Activated CD4-positive, alpha-beta T cell treated with anti-CD3 and anti-CD28 coated beads, Interleukin-2, amount 50 U/mL, for 16 hours (primary cell): ENCODE measurements around the gene C4B.
"Not testable (repeated sequence)": the region's sequence is repeated elsewhere in the genome, so short reads cannot be mapped to it uniquely, and the experiment has no call there.

ENCODE experiments used
- DNase-seq: peaks from one replicate; pipeline ENCODE4 v3.0.0-alpha.2; 2020

Gene C4B

GRCh38 chr6:32014547-32014946, at the start of gene C4B:
TSS of gene C4B (plus strand) at chr6:32014795. CDS start at chr6:32014846, 51 bp downstream.
- not testable (repeated sequence) for DNase-seq

- DNase-seq = no peak
Observed at GRCh38 chr6:31965700-31966099, 48.9 kb upstream of the C4B start.

GRCh38 chr6:31966506-31966905, 48.1 kb upstream of the C4B start:
- DNase-seq = no peak

DNA sequence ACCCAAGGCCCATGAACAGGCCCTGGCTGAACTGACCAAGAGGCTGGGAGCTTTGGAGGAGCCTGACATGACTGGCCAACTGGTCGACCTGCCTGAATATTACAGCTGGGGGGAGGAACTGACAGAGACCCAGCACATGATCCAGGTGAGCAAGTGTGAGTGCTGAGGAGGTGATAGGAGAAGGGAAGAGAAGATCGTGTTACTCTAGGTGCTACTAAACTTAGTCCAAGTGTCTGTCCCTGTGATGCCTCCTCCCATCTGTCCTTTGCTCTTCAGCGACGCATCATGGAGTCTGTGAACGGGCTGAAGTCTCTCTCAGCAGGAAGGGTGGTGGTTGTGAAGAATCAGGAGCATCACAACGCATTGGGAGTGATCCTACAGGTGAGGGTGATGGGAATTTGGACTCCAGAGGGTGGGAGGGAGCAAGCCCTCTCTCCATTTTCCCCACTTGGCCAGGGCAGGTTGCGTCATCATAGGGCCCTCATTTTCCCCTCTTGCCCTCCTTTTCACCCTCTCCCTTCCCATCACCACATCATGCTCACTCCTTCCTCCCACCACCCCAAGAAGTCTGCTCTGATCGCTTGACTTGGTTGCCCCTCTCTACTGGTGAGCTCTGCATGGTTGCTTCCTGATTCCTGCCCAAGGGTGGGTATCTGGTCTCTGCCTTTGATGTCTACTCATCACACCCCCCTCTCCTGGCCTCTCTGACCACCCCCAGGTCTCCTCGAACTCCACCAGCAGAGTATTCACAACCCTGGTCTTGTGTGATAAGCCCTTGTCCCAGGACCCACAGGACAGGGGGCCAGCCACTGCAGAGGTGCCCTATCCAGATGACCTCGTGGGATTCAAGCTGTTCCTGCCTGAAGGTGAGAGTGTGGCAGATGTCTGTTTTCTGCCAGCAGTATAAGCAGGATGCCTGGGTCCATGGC, 47.3 kb upstream of the C4B start:
- DNase-seq = no peak

DNA sequence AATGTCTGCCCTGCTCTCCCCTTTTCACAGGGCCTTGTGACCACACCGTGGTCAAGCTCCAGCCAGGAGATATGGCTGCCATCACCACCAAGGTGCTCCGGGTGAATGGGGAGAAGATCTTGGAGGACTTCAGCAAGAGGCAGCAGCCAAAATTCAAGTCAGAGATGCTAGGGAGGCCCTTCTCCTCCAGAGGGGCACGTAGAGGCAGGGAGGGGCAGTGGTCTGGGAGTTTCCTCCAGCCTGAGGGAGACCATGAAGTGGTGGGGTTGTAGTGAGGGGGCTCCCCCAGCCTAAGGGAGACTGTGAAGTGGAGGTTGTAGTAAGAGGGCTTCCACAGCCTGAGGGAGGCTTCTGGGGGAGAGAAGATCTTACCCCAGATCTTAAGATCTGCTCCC, 46.7 kb upstream of the C4B start:
- no peak for DNase-seq

DNA sequence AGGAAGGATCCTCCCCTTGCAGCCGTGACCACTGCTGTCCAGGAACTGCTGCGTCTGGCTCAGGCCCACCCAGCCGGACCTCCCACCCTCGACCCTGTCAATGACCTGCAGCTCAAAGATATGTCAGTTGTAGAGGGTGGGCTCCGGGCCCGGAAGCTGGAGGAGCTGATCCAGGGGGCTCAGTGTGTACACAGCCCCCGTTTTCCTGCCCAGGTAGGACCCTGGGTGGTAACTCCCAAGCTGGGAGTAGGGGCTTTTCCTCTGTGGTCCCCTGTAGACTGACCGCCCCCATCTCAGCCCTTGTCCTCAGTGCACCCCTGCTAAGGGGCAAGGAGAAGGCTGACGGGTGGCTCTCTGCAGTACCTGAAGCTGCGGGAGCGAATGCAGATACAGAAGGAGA, 46.3 kb upstream of the C4B start:
- DNase-seq = no peak

DNA sequence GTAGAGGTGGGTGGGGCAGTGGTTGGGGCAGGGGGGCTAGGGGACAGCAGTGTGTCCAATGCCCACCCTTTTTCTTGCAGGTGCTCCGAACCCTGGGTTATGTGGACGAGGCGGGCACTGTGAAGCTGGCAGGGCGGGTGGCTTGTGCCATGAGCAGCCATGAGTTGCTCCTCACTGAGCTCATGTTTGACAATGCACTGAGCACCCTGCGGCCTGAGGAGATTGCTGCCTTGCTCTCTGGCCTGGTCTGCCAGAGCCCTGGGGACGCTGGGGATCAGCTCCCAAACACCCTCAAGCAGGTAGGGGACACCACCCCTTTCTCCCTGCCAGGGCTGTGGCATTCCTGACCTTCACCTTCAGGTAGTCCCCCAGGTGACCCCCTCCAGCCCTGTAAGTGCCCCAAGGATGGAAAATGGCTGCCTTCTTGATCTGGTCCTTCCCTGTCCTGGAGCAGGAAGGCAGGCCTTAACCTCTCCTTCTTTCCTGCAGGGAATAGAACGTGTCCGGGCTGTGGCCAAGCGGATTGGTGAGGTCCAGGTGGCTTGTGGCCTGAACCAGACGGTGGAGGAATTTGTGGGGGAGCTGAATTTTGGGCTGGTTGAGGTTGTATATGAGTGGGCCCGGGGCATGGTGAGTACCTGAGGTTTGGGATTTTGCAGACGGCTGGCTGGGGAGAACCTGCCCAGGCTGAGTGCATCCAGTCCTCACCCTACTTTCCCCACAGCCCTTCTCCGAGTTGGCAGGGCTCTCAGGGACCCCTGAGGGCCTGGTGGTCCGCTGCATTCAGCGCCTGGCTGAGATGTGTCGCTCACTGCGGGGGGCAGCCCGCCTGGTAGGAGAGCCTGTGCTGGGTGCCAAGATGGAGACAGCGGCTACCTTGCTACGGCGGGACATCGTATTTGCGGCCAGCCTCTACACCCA, 45.5 kb upstream of the C4B start:
- DNase-seq = no peak

DNA sequence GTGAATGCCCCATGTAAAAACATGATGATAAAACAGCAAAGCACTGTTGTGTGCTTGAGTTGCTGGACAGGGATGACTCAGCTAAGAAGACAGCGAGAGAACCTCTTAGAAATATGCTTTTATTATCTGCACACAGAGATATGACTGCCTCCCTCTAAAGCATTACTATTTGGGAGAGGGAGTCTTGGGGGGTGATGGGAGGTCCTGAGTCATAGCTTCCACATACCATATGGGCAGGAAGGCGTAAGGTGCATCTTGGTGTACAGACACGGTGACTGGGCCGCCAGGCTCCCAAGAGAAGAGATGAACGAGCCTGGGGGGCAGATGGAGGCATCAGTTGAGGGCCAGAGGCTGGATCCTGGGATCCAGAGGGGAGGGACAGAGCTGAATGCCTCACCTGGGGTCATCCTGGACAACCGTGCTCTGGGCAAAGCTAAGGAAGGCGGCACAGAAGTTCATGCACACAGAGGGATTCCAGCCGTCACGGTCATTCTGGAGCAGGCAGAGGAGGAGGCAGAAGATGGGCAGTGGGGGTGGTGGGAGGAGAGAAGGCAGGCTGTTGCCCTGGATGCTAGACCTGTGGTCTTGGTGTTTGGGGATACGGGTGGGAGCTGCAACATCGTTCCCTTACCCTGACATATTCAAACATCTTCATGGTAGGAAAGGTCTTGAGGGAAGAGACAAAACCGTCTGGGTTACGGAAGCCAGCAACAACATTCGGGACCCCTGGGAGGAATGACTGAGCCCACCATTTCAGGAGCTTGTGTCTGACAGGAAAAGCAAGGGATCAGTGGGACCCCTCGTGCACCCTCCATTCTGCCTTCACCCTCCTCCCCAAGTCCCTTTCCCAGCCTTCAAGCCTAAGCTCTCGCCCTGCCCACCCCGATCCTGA, 44.6 kb upstream of the C4B start:
- no peak for DNase-seq

- no peak for DNase-seq
Observed at GRCh38 chr6:31970604-31971271, 43.9 kb upstream of the C4B start.

DNA sequence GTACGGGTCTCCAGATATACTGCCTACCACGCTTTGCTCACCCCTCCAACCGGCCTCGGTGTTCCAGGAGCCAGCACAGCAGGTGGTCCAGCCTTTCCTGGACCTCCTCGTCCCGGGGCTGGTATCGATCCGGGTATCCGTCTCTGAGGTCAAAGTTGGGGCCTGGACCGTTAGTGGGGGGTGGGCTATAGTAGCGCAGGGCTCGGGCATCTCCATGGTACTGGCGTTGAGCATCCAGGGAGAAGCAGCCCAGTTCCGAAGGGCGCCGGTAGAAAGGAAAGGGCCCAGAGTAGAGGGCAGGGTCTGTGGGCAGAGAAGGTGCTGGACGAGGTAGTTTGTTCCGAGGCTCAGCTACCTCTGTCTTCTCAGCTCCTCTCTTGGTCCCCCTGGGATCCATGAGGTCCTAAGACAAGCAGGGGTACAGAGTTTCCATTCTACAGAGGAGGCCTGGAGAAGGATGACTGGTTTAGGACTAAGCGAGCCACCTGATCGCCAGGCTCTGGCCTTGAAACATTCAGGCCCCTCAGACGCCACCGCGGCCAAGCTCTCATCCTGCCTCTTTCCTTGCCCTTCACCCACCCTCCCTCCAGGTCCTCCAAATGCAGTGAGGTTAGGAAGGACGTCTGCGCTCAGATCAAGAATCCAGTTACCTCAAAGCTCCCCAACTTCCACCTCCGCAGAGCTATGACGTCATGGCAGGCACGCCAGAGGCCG, 43.2 kb upstream of the C4B start:
- DNase-seq = no peak

- peak; percentile 98 for DNase-seq
Observed at GRCh38 chr6:31971993-31972708, 42.4 kb upstream of the C4B start, which contains the start of gene DXO. TSS of gene DXO (minus strand) at chr6:31972138. CDS start at chr6:31971675, 463 bp downstream.

GRCh38 chr6:31972709-31973350, 41.8 kb upstream of the C4B start:
- DNase-seq = peak; percentile 26

GRCh38 chr6:31976065-31976464, 38.5 kb upstream of the C4B start:
- not testable (repeated sequence) for DNase-seq

DNA sequence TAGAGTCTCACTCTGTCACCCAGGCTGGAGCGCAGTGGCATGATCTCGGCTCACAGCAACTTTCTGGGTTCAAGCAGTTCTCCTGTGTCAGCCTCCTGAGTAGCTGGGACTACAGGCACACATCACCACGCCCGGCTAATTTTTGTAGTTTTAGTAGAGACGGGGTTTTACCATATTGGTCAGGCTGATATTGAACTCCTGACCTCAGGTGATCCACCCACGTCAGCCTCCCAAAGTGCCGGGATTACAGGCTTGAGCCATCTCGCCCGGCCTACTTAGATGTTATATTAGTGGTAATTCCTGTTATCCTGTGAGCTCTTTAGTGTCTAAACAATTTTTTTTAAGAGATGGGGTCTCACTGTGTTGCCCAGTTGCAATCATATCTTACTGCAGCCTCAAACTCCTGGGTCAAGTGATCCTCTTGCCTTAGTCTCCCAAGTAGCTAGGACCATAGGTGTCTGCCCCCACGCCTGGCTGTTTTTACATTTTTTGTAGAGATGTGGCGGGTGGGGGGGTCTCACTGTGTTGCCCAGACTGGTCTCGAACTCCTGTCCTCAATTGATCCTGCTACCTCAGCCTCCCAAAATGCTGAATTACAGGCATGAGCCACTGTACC, 36.7 kb upstream of the C4B start:
- DNase-seq = no peak

DNA sequence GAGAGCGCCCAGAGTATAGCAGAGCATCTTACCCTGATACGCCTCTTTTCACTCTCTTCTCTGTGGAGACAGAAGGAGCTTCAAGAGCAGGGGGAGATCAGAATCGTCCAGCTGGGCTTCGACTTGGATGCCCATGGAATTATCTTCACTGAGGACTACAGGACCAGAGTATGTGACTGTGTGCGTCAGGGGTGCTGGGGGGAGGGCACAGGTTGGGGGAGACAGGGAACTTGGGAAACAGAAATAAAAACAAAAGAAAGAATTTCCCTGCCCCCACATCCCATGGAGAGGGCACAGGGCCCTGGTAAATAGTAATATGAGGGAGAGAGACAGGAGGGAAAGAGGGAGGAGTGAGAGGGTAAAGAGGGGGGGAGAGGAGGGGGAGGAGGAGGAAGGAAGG, 35.8 kb upstream of the C4B start:
- DNase-seq = no peak

- DNase-seq = no peak
Observed at GRCh38 chr6:31979238-31979898, 35.2 kb upstream of the C4B start.

- not testable (repeated sequence) for DNase-seq
Observed at GRCh38 chr6:31980195-31980876, 34.3 kb upstream of the C4B start.

GRCh38 chr6:31980998-31981397, 33.6 kb upstream of the C4B start:
- DNase-seq = not testable (repeated sequence)
